PFSK-1 (cell line): ENCODE data around the gene PCDHGA8.
"Not testable (repeated sequence)": the region's sequence is repeated elsewhere in the genome, so short reads cannot be mapped to it uniquely, and the experiment has no call there.

Experiments used
- FOXP2 ChIP-seq: optimal IDR thresholded peaks from 2 replicates; pipeline ENCODE3; 2011; ENCODE audit warnings: borderline replicate concordance, control low read depth, inconsistent platforms; ENCODE audit not compliant: insufficient read depth; ENCODE audit errors: extremely low read length, extremely low read depth
- POLR2AphosphoS5 ChIP-seq: IDR thresholded peaks from 2 replicates; pipeline ENCODE4 v1.6.1; 2012; ENCODE audit warnings: low read depth, mild to moderate bottlenecking, control low read depth, low read length, moderate library complexity
- REST ChIP-seq, 2 experiments: IDR thresholded peaks; 2 replicates each; pipeline versions ENCODE4 v1.6.1 to v1.8.0; 2011 to 2012; ENCODE audit warnings: low read depth in 2 of 2, low read length in 2 of 2, control low read depth in 1 of 2, inconsistent platforms in 1 of 2, mild to moderate bottlenecking in 1 of 2, moderate library complexity in 1 of 2; ENCODE audit not compliant: insufficient read depth in 1 of 2
- SIN3A ChIP-seq: IDR thresholded peaks from 2 replicates; pipeline ENCODE4 v1.6.1; 2012; ENCODE audit warnings: mild to moderate bottlenecking, low read length, moderate library complexity, borderline replicate concordance; ENCODE audit not compliant: insufficient read depth
- TAF1 ChIP-seq: IDR thresholded peaks from 2 replicates; pipeline ENCODE4 v1.6.1; 2012; ENCODE audit warnings: low read length, control low read depth, borderline replicate concordance; ENCODE audit not compliant: insufficient read depth

Gene PCDHGA8

DNA sequence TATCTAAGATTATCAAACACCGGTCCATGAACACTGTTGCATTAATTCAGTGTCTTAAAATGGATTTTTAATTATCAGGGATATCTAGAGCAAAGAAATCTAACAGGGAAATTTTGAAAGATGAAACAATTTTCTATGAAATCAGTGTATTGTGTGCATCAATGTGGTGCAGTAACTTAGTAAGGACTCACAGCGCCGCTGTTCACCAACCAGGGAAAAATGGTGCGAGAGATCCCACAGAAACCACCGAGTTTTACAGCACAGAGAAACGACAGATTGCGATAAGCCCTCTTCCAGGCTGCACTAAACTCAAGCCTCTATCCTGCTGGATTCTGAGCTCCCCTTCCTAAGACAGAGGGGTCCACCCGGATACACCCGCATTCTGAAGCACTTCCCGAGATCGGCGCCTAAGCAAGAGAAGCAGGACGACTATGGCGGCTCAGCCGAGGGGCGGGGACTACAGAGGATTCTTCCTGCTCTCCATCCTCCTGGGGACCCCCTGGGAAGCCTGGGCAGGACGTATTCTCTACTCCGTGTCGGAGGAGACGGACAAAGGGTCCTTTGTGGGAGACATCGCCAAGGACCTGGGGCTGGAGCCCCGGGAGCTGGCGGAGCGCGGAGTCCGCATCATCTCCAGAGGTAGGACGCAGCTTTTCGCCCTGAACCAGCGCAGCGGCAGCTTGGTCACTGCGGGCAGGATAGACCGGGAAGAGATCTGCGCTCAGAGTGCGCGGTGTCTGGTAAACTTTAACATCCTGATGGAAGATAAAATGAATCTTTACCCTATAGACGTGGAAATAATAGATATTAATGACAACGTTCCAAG lies 9.8 kb upstream of the PCDHGA8 start, which contains the start of gene PCDHGA7:
TSS of gene PCDHGA7 (plus strand) at position 274 of the 826 bp plus-strand sequence. CDS start at position 432, 158 bp downstream.
- TF ChIP-seq POLR2AphosphoS5 = no peak
- TF ChIP-seq SIN3A = no peak
- TF ChIP-seq REST (IDR thresholded peaks at IDR 0.05; ENCODE audit: insufficient read depth in 1 of 2, low read depth in 2 of 2, low read length in 2 of 2) = no peak
- no peak for TF ChIP-seq FOXP2
- TF ChIP-seq TAF1 = no peak

DNA sequence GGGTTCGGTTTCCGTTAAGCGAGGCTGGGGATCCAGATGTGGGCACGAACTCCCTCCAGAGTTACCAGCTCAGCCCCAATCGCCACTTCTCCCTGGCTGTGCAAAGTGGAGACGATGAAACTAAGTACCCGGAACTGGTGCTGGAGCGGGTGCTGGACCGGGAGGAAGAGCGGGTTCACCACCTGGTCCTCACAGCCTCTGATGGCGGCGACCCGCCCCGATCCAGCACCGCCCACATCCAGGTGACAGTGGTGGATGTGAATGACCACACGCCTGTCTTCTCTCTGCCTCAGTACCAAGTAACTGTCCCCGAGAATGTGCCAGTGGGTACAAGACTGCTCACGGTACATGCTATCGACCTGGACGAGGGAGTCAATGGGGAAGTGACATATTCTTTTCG lies 9.1 kb upstream of the PCDHGA8 start:
- no peak for TF ChIP-seq TAF1
- no peak for TF ChIP-seq SIN3A
- TF ChIP-seq REST (IDR thresholded peaks at IDR 0.05; ENCODE audit: insufficient read depth in 1 of 2, low read depth in 2 of 2, low read length in 2 of 2) = no peak
- no peak for TF ChIP-seq FOXP2
- no peak for TF ChIP-seq POLR2AphosphoS5

DNA sequence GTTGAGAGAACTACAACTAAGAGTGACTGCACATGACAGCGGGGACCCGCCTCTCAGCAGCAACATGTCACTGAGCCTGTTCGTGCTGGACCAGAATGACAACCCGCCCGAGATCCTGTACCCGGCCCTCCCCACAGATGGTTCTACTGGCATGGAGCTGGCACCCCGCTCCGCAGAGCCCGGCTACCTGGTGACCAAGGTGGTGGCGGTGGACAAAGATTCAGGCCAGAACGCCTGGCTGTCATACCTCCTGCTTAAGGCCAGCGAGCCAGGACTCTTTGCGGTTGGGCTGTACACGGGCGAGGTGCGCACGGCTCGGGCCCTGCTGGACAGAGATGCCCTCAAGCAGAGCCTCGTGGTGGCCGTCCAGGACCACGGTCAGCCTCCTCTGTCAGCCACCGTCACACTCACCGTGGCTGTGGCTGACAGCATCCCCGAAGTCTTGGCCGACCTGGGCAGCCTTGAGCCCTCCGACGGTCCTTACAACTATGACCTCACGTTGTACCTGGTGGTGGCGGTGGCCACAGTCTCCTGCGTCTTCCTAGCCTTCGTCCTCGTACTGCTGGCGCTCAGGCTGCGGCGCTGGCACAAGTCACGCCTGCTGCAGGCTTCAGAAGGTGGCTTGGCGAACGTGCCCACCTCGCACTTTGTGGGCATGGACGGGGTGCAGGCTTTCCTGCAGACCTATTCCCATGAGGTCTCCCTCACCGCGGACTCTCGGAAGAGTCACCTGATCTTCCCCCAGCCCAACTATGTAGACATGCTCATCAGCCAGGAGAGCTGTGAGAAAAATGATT lies 7.8 kb upstream of the PCDHGA8 start:
- TF ChIP-seq FOXP2 (no peak), REST (IDR thresholded peaks at IDR 0.05; ENCODE audit: insufficient read depth in 1 of 2, low read depth in 2 of 2, low read length in 2 of 2) (no peak), POLR2AphosphoS5 (no peak), TAF1 (no peak), SIN3A (no peak)

DNA sequence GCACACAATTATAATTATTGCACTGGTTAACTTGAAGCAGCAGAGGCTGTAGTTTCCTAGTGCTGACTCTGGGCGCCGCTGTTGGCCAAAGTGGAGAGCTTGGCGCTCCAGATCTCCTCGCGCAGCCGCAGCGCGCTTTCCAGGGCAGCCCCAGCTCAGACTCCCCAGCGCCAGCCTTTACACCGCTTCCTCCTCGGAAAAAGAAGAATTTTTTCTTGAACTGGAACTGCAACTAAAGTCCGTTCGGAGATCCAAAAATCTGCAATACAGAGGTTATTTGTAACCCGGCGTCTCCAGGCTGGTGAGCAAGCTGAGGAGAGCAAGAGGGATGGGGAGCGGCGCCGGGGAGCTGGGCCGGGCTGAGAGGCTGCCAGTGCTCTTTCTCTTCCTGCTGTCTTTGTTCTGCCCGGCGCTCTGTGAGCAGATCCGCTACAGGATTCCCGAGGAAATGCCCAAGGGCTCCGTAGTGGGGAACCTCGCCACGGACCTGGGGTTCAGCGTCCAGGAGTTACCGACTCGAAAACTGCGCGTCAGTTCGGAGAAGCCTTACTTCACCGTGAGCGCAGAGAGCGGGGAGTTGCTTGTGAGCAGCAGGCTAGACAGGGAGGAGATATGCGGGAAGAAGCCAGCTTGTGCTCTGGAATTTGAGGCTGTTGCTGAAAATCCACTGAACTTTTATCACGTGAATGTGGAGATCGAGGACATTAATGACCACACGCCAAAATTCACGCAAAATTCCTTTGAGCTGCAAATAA lies 4.7 kb upstream of the PCDHGA8 start, which contains the start of gene PCDHGB4:
TSS of gene PCDHGB4 (plus strand) at position 142 of the 755 bp plus-strand sequence. CDS start at position 329, 187 bp downstream.
- not testable (repeated sequence) for TF ChIP-seq POLR2AphosphoS5, TAF1, FOXP2

DNA sequence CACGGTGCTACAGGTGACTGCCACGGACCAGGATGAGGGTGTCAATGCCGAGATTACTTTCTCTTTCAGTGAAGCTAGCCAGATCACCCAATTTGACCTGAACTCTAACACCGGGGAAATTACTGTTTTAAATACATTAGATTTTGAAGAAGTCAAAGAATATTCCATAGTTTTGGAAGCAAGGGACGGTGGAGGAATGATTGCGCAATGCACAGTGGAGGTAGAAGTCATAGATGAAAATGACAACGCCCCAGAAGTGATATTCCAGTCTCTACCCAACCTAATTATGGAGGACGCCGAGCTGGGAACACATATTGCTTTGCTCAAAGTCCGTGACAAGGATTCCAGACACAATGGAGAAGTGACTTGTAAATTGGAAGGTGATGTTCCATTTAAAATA lies 3.8 kb upstream of the PCDHGA8 start:
- TF ChIP-seq TAF1 = no peak
- TF ChIP-seq POLR2AphosphoS5 = no peak
- no peak for TF ChIP-seq SIN3A
- TF ChIP-seq REST (IDR thresholded peaks at IDR 0.05; ENCODE audit: insufficient read depth in 1 of 2, low read depth in 2 of 2, low read length in 2 of 2) = no peak
- no peak for TF ChIP-seq FOXP2
